Activated CD4-positive, alpha-beta T cell treated with anti-CD3 and anti-CD28 coated beads for 1 hour (primary cell): ENCODE data around the gene GGN.
"Not testable (repeated sequence)": the region's sequence is repeated elsewhere in the genome, so short reads cannot be mapped to it uniquely, and the experiment has no call there.

Experiments
- DNase-seq: peaks from one replicate; pipeline ENCODE4 v3.0.0-alpha.2; 2020

GGN gene

DNA sequence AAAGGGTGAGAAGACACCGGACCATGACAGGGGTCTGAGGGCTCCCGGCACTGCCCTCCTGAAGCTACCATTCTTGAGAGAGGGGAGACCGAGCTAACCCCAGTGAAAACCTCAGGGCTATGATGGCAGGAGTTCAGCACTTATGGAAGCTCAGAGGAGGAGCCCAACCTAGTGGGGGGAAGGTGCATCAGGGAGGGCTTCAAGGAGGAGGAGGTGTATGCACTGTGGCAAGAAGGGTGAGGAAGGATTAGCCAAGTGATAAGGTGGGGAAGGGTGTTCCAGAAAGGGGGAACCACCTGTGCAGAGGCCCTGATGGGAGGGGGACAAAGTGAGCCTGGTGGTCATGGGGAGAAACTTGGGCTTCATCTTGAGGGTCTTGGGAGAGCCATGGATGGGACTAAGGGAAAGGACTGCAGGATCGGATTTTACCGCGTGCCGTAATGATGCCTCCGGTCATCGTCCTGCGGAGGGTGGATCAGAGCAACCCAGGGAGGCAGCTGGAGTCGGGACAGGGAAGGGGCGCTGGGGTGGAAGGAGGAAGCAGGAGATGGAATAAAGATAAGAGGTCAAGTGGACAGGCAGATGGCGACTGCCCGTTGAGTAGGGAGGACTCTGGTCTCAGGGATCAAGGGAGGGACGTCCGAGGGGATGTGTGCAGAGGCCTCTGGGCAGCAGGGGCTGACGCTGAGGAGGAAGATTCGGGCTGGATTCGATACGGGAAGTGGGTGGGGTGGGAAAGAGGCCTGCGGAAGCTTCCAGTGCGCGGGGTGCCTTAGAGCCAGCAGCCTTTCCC is 26.8 kb downstream of the GGN start:
- no peak for DNase-seq

DNA sequence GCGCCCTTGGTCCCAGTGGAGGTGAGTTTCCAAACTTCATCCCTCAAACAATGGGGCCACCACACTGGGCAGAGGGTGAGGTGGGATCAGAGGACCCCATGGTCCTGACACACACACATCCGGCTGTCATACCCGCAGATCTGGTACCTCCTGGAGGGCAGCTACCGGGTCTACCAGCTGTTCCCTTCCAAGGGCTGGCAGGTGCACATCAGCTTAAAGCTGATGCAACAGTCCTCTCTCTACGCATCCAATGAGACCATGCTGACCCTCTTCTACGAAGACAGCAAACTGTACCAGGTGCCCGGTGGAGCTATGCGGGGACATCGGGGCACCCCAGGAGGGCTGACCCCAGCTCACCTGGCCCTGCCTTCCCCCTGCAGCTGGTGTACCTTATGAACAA is 27.5 kb downstream of the GGN start:
- DNase-seq = no peak

DNA sequence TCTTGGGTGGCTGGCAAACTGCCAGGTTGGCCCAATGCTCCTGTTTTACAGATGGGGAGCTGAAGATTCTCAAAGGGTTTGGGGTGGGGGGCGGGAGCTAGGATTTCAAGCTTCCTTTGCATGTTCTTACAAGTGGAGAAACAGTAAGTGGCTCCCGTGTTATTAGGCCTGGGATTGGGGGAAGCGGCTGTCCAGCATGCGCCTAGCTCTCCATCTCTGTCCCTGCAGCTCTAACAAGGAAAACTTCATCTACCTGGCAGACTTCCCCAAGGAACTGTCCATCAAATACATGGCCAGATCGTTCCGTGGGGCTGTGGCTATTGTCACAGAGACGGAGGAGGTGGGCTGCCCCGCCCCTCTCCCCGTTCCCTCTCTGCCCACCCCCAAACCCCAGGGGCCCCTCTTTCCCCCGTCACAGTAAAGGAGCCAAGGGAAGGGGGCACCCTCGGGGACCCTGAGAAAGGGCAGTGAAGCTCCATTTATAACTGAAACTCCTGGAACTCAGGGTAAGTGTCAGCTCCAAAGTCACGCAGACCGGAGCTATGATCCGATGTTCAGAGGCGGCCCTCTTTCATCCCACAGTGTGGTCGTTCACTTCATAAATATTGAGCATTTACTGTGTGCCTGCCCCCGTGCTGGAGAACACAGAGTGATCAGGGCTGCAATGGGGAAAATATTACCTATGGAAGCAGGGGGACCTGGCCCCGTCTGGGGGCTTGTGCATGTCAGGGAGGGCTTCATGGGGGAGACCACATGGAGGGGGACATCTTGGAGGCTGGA is 28.4 kb downstream of the GGN start:
- no peak for DNase-seq

DNA sequence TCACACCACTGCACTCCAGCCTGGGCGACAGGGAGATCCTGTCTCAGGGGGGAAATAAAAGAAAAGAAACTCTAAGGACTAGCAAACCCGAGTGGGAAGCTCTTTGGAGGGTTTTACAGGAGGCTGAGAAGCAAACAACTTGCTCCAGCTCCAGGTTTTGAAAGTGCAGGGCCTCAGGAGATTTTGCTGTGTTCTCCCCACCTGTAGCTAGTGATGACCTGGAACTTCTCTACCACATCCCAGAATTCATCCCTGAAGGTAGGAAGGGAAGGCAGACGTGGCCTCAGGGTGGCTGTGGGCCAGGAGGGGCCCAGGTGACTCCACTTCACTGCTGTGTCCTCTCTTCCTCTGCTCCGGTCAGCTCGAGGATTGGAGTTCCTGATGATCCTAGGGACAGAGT is 29.8 kb downstream of the GGN start:
- no peak for DNase-seq

DNA sequence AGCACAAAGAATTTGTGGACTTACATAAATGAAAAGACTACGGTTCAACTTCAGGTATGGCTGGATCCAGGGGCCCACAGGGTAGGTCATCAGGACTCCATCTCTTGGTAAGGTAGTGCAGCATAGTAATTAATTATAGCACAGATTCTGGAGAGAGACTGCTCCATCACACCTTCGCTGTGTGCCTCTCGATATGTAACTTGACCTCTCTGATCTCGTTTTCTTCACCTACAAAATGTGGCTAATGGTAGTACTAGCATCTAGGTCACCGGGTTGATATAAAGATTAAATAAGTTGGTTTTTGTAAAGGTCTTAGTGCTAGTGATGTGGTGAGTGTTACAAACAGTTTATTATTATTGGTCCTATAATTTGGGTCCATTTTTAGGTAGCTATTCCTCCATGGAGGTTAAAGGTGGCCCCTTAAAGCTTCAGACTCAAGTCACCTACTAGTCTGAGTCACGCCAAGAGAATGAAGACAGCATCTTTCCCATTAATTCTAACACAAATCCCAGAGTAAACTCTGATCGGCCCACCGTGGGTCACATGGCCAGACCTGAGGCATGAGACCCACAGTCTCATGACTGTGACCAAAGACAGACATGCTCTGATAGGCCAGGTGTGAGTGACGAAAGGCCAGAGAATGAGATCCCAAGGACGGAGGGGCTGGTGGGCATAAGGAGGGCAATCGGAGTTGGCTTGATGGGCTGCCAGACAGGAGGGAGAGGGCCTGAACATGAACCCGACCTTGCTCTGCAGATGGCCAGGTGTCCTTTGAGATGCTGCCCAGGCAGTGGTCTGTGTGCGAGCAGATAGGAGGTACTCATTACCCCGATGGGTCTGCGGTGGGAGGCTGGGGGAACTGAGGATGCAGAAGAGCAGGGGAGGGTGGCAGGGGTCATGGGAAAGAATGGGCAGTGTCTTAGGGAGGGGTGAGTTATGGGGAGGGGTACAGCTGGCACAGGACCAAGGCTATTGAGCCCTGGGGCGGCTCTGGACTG is 31.8 kb downstream of the GGN start:
- no peak for DNase-seq

DNA sequence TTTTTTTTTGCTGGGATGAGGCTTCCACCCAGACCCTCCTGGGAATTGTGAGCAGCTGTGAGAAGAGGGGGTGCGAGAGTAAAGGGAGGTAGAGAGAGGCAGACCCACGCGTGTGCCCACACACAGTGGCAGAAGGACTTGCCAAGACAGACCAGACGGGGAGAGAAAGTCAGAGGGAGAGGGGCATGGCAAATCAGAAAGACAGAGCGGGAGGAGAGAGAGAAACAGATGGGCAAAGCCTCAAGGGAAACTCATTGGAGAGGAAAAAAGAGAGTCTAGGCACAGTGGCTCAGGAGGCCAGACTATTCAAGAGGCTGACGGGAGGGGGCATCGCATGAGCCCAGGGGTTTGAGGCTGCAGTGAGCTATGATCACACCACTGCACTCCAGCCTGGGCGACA is 35.2 kb downstream of the GGN start:
- DNase-seq = no peak

DNA sequence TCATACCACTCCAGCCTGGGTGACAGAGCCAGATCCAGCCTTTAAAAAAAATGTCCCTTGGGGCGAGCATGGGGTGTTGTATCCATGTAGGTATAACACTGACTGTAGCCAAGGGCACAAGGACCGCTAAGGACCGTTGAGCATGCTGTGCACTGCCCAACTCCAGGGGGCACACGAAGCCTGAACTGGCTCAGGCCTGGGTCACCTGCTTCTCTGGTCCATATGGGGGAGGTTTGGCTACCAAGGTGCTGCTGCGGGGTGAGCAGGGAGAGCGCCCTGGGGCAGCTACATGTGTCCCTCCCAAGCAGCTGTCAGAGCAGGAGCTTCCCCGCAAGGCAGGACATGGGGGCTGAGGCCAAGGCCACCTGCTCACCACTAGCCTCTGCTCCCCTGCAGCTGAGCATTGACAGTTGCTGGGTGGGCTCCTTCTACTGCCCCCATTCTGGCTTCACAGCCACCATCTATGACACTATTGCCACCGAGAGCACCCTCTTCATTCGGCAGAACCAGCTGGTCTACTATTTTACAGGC is 35.9 kb downstream of the GGN start:
- DNase-seq = no peak

DNA sequence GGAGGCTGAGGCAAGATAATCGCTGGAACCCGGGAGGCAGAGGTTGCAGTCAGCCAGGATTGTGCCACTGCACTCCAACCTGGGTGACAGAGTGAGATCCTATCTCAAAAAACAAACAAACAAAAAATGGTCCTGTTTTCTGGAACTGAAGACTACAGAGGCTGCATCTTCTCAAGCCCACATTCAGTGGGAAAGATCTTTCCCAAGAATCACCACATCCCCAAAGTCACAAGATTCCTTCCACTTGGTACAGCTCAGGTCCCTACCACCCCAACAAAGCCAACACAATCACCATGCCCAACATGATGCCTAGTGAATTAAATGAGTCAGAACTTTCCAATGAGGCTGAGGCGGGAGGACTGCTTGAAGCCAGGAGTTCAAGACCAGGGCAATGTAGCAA is 37.0 kb downstream of the GGN start:
- no peak for DNase-seq

DNA sequence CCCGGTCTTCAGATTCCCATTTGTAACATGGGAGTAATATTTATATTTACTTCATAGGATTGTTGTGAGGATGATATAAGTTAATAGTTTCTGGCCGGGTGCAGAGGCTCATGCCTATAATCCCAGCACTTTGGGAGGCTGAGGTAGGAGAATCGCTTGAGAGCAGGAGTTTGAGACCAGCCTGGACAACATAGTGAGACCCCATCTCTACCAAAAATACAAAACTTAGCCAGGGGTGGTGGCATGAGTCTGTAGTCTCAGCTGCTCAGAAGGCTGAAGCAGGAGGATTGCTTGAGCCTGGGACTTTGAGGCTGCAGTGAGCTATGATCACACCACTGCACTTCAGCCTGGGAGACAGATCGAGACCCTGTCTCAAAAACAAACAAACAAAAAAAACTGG is 41.0 kb downstream of the GGN start:
- DNase-seq = no peak

DNA sequence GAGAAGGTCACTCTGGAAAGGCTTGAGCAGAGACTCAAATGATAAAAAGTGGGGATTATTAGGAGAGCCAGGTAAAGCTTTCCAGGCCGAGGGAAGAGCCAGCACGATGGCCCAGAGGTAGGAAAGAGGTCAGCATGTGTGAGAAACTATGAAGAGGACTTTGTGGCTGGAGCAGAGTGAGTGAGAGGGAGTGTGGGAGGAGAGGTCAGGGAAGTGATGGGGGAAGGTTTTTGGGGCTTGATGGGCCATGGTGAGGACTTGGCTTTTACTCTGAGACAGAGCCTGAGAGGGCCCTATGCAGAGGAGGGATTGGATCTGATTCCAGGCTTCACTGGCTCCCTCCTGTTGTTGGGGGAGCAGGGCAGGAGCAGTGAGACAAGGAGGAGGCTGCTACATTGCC is 46.9 kb downstream of the GGN start:
- DNase-seq = no peak

DNA sequence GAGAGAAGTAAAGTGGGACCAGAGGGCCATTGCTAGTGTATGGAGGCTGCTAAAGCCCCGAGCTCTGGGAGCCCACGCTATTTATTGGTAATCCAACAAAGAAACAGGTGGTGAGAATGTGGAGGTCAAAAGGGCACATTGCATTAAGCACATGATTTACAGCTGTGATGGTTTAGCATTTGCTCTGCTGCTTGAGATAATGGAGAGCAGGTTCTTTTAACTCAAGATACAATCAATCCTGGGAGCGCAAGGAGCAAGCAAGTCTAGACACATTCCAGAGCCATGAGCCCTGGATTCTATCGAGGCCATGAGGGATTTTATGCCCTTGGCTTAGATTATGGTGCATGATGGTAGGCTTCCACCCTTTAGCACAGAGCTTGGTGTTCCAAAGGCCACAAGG is 48.8 kb downstream of the GGN start:
- not testable (repeated sequence) for DNase-seq

DNA sequence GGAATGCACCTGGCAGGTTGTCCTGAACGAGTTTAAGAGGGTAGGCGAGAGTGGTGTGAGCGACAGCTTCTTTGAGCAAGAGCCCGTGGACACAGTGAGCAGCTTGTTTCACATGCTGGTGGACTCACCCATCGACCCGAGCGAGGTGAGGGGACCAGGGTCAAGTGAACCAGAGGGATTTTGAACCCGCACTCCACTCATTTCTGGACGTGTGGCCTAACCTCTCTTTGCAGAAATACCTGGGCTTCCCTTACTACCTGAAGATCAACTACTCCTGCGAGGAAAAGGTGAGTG is 50.5 kb downstream of the GGN start:
- no peak for DNase-seq

DNA sequence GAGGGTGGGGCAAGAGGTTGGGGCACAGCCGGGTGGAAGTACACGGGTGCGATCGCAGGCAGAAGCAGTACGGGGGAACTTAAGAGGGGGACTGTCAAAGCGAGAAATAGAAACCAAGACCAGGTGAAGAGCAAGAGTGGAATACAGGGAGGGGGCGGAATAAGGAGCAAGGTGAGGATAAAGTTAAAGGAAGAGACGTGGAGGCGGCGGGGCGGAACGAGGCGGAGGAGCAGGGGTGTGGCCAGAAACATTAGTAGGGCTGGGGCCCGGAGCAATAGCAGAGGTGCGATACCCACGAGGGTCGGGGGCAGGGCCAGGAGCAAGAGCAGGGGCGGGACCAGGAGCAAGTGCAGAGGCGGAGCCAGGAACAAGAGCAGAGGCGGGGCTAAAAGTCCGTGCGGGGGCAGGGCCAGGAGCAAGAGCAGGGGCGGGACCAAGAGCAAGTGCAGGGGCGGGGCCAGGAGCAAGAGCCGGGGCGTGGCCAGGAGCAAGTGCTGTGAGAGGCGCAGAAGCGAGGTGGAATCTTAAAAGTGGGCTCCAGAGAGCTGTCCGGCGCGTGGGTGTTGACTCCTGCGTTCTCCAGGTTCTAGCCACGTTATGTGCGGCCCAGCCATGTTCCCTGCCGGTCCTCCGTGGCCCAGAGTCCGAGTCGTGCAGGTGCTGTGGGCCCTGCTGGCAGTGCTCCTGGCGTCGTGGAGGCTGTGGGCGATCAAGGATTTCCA is 51.0 kb downstream of the GGN start:
- DNase-seq = peak; percentile 94

DNA sequence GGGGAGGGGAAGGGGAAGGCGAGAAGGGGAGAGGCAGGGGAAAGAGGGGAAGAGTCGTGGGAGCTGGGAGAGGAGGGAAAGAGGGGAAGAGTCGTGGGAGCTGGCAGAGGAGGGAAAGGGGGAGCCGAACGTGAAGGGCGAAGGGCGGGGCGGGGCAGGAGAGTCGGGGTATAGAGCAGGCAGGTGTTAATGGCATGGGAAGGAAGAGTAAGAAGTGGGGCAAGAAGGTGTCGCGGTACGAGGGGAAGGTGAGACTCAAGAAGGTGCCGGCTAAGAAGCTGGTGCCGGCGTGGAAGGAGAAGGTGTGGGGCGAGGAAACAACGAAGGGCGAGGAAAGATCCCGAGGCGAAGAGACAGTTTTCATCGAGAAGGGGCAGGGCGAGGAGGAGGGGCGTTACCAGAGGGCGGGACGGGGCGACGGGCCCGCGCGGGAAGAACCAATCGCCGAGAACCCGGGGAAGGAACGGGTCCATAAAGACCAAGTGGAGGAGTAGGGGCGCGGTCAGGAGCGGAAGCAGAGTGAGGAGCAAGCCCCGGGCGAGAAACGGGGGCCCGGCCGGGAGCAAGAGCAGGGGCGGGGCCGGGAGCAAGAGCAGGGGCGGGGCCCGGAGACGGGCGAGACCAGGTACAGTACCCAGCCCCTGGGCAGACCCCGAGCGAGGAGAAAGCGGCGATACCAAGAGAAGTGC is 51.7 kb downstream of the GGN start:
- peak; percentile 89 for DNase-seq
